GM18526 (cell line): ENCODE measurements around the gene ARL8A.

ENCODE experiments used
- POLR2A ChIP-seq: IDR thresholded peaks from 3 replicates; pipeline ENCODE4 v1.6.1; 2011; ENCODE audit not compliant: insufficient read length; ENCODE audit errors: extremely low read depth

ARL8A gene

GRCh38 chr1:202162418-202163280, 18.1 kb upstream of the ARL8A start:
- TF ChIP-seq POLR2A: no peak

- TF ChIP-seq POLR2A: no peak
Observed at GRCh38 chr1:202162047-202162417, 17.5 kb upstream of the ARL8A start.

- no peak for TF ChIP-seq POLR2A
Observed at GRCh38 chr1:202161151-202162046, 16.9 kb upstream of the ARL8A start.

- TF ChIP-seq POLR2A: peak; percentile 47
Observed at GRCh38 chr1:202160377-202160940, 15.9 kb upstream of the ARL8A start, which contains the start of gene PTPN7. TSS of gene PTPN7 (minus strand) at chr1:202160602. CDS start at chr1:202159402, 1,200 bp downstream.

- TF ChIP-seq POLR2A: peak; percentile 35
Observed at GRCh38 chr1:202159534-202160371, 15.2 kb upstream of the ARL8A start.

- peak; percentile 26 for TF ChIP-seq POLR2A
Observed at GRCh38 chr1:202158810-202159533, 14.4 kb upstream of the ARL8A start.

GRCh38 chr1:202157945-202158344, 13.4 kb upstream of the ARL8A start:
- no peak for TF ChIP-seq POLR2A

GRCh38 chr1:202156590-202156989, 12.1 kb upstream of the ARL8A start:
- no peak for TF ChIP-seq POLR2A

GRCh38 chr1:202155478-202156021, 11.0 kb upstream of the ARL8A start:
- TF ChIP-seq POLR2A: no peak

- no peak for TF ChIP-seq POLR2A
Observed at GRCh38 chr1:202154766-202155477, 10.4 kb upstream of the ARL8A start.

GRCh38 chr1:202154148-202154765, 9.7 kb upstream of the ARL8A start:
- no peak for TF ChIP-seq POLR2A

GRCh38 chr1:202153284-202153683, 8.7 kb upstream of the ARL8A start:
- no peak for TF ChIP-seq POLR2A

GRCh38 chr1:202152399-202152798, 7.9 kb upstream of the ARL8A start:
- TF ChIP-seq POLR2A: no peak
